Adrenal gland (tissue), 12 donors: ENCODE results near the gene KLRC4. TPM values are rescaled to one million over a fixed set of nuclear protein-coding genes. Genes with fewer than 3 reads are reported as not detected.

Source experiments
- DNase-seq, 7 donors: peaks; one replicate each; pipeline ENCODE4 v3.0.0-alpha.2; 2019 to 2020
- H3K27ac ChIP-seq, 5 donors: fragments of 200-600 bp; sonication (generic) in 4 of 5; 1 replicate in 3 of 5; 2 replicates in 2 of 5; pipeline versions ENCODE4 v1.5.1 to v1.8.0; 2016 to 2020; ENCODE audit warnings: mild to moderate bottlenecking in 1 of 5
- H3K27me3 ChIP-seq: fragments of 200-600 bp; 2 replicates; pipeline ENCODE4 v1.8.0; 2021
- H3K36me3 ChIP-seq, 2 donors: fragments of 200-600 bp; replicated peaks in 1 of 2; 1 replicate in 1 of 2; 2 replicates in 1 of 2; pipeline versions ENCODE4 v1.5.1 to v1.8.0; 2018 to 2022
- H3K4me1 ChIP-seq, 2 donors: fragments of 200-600 bp; replicated peaks in 1 of 2; 1 replicate in 1 of 2; 2 replicates in 1 of 2; pipeline versions ENCODE4 v1.5.1 to v1.8.0; 2018 to 2021
- H3K4me3 ChIP-seq, 4 donors: fragments of 200-600 bp; sonication (generic) in 3 of 4; one replicate each; pipeline ENCODE4 v1.5.1; 2016 to 2018
- H3K9me3 ChIP-seq, 3 donors: fragments of 200-600 bp; sonication (generic) in 1 of 3; replicated peaks in 1 of 3; 1 replicate in 2 of 3; 2 replicates in 1 of 3; pipeline versions ENCODE4 v1.5.1 to v1.8.0; 2016 to 2021
- POLR2A ChIP-seq, 2 donors: fragments of 450-650 bp; IDR thresholded peaks; one replicate each; pipeline ENCODE4 v1.6.1; 2017; ENCODE audit warnings: antibody characterized with exemption in 2 of 2, mild to moderate bottlenecking in 2 of 2, moderate library complexity in 1 of 2
- WGBS, 4 donors: extraction: QIAGEN DNeasy Blood & Tissue Kit in 2 of 4; methylation state at CpG; one replicate each; pipeline versions ENCODE4 v1.1.5 to v1.1.7; 2013 to 2017; 5-methylcytosine and 5-hydroxymethylcytosine counted together
- intact Hi-C, 2 donors: fragments of 100-400 bp; cut with DNase I; formaldehyde crosslinking; loops; one replicate each; pipeline versions ENCODE4 v1.14.1 to v1.15.0; 2022 to 2023
- polyA plus RNA-seq, 3 donors: library from polyadenylated mRNA; stranded (reverse); fragments of 200-250 nt in 2 of 3; fragments of 350-450 nt in 1 of 3; fragmentation: Illumina TruSeq in 1 of 3; extraction: RNeasy Lipid Tissue Mini Kit (QIAGEN cat#74804) in 1 of 3; gene quantifications; one replicate each; pipeline ENCODE4 v1.2.3, GENCODE V29; 2013 to 2014
- total RNA-seq, 9 donors: library from RNA; depleted of rRNA in 4 of 9; stranded (reverse); fragments of >200 nt in 4 of 9; fragments of 120-200 nt in 1 of 9; fragmentation: NEBNext Ultra II Directional in 1 of 9; extraction: Animal tissue kit (Norgen Biotek cat#: 25700) in 1 of 9; gene quantifications; one replicate each; pipeline versions ENCODE4 v1.1.0 to v1.2.4, GENCODE V29; 2013 to 2023
- TF ChIP-seq, protein P1 (sequence below), 6 experiments: fragments of 450-650 bp in 4 of 6; fragments of 200-600 bp in 2 of 6; sonication (generic) in 1 of 6; IDR thresholded peaks; 1 replicate in 5 of 6; 2 replicates in 1 of 6; pipeline versions ENCODE4 v1.5.1 to v1.8.0; 2016 to 2021; ENCODE audit warnings: antibody characterized with exemption in 6 of 6, mild to moderate bottlenecking in 2 of 6, moderate library complexity in 1 of 6
- donor health status: healthy with polysubstance abuse.
- donor health status: Bipolar disorder and iron deficiency.
- donor health status: DM: yes; HTN: yes; CAD: no.
- donor health status: DM: no; HTN: no; CAD: no.
- donor health status: DM: no; HTN: no; CAD: no.
- donor health status: DM: yes; HTN: yes; CAD: no.

Gene KLRC4
- total and polyA plus RNA-seq, 12 donors: 0.22 TPM; not detected in 11

DNA sequence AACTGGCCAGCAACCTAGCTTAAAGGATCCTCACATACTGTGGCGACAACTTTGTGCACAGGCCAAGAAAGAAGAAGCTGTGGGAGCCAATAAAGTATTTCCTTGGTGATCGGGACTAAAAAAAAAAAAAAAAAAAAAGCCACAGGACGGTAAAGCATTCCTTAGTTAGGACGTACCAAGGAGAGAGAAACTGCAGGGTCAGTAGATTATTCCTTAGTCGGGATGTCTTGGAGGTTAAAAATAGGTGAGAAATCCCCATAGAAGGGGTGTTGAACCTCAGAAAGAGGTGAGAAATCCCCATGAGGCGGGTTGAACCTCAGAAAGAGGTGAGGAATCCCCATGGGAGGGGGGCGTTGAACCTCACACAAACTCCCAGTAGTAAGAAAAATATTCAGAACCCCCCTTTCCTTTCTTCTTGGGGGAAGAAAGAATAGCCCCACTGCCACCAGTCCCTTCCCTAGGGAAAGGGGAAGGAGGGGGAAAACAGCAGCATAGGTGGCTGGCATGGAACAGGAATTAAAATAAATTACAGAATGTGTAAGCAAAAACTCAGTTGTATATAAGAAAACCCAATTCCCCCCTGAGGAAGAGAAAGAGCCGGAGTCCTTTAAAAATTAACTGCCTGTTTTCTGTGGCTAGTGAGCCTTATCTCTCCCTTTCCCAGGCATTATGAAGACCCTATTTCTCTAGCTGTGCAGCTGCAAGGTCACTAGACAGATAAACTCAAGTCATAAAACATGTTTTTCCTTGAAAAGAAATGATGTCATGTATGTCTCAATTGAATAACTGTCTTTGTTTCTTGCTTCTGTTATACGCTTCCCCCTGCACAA lies 46.5 kb downstream of the KLRC4 start:
- Histone ChIP-seq H3K27me3 (no peaks in the 10 kb centered on the region), H3K27ac (peak overlapping the region in 4 of 5 donors; percentile 77 to 99 (median 95)), H3K36me3 (no peaks in the 10 kb centered on the region), H3K9me3 (no peaks in the 10 kb centered on the region), H3K4me1 (peaks cover 22 to 35% of the 10 kb centered on the region in 2 donors), H3K4me3 (peak overlapping the region in 2 of 4 donors; percentile 90 to 92)
- intact Hi-C loops: no loop called here
- TF ChIP-seq, protein P1, sequence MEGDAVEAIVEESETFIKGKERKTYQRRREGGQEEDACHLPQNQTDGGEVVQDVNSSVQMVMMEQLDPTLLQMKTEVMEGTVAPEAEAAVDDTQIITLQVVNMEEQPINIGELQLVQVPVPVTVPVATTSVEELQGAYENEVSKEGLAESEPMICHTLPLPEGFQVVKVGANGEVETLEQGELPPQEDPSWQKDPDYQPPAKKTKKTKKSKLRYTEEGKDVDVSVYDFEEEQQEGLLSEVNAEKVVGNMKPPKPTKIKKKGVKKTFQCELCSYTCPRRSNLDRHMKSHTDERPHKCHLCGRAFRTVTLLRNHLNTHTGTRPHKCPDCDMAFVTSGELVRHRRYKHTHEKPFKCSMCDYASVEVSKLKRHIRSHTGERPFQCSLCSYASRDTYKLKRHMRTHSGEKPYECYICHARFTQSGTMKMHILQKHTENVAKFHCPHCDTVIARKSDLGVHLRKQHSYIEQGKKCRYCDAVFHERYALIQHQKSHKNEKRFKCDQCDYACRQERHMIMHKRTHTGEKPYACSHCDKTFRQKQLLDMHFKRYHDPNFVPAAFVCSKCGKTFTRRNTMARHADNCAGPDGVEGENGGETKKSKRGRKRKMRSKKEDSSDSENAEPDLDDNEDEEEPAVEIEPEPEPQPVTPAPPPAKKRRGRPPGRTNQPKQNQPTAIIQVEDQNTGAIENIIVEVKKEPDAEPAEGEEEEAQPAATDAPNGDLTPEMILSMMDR (IDR thresholded peaks at IDR 0.05): no peak
- TF ChIP-seq POLR2A (IDR thresholded peaks at IDR 0.05): no peak
- 30 to 52% (median 39%) methylated on average over 9 of the region's 9 CpGs for WGBS, 4 donors
- no peak for DNase-seq

DNA sequence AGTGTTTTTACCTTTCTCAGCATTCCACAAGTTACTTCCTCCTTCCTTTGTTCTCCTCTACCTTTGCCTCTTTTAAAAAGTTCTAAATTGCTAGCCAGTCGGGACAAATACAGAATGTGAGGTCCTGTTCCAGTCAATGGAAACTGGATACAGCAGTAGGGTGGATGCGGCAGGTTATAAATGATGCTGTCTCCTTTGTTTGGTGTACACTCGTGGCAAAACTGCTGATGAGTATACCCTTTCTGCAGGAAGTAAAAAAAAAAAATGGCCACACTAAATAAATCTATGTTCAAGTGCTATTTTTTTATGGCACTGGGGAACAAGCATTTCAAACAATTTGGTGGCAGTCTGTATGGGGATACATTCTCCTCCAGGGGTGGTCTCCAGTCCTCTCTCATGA lies 47.2 kb downstream of the KLRC4 start:
- DNase-seq: no peak
- WGBS, 4 donors: 69 to 77% (median 73%) methylated on average over 3 of the region's 3 CpGs
- Histone ChIP-seq H3K9me3 (no peaks in the 10 kb centered on the region), H3K36me3 (no peaks in the 10 kb centered on the region), H3K4me3 (no peak overlapping the region), H3K27ac (no peak overlapping the region), H3K27me3 (no peaks in the 10 kb centered on the region), H3K4me1 (peaks cover 22 to 35% of the 10 kb centered on the region in 2 donors)
- intact Hi-C loops: no loop called here
- TF ChIP-seq, protein P1 (IDR thresholded peaks at IDR 0.05): no peak
- no peak for TF ChIP-seq POLR2A (IDR thresholded peaks at IDR 0.05)

GRCh38 chr12:10361622-10362021 lies 47.9 kb downstream of the KLRC4 start:
- WGBS, 4 donors: 64 to 73% (median 71%) methylated on average over 4 of the region's 4 CpGs
- Histone ChIP-seq H3K27ac (no peak overlapping the region), H3K4me1 (peaks cover 19 to 29% of the 10 kb centered on the region in 2 donors), H3K36me3 (no peaks in the 10 kb centered on the region), H3K4me3 (no peak overlapping the region), H3K27me3 (no peaks in the 10 kb centered on the region), H3K9me3 (no peaks in the 10 kb centered on the region)
- TF ChIP-seq POLR2A (IDR thresholded peaks at IDR 0.05): no peak
- TF ChIP-seq, protein P1 (IDR thresholded peaks at IDR 0.05): no peak
- intact Hi-C loops: no loop called here
- DNase-seq: no peak

DNA sequence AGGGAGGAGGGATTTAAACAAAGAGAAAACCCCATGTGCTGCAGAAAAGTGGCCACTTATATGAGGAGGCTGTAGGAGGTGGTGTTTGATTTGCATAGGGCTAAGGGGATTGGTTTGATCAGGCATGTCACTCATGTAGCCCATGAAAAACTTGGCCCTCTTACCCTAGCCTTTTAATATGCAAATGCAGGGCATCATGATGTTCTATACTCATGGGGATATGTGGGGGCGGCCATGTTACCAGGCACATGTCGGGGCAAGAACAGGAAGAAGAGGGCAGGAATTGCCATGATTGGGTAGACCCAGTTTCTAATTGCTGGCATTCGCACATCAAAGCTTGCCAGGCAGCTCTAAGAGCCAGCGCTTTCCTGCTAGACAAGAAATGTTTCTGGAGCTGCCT lies 48.5 kb downstream of the KLRC4 start:
- 89 to 95% (median 93%) methylated on average over 4 of the region's 4 CpGs for WGBS, 4 donors

More for the DNA sequence above, 48.5 kb downstream of the KLRC4 start:
- Histone ChIP-seq H3K27me3 (no peaks in the 10 kb centered on the region), H3K9me3 (no peaks in the 10 kb centered on the region), H3K4me1 (peaks cover 14 to 24% of the 10 kb centered on the region in 2 donors), H3K36me3 (no peaks in the 10 kb centered on the region), H3K27ac (no peak overlapping the region), H3K4me3 (no peak overlapping the region)
- DNase-seq: no peak
- intact Hi-C loops: no loop called here
- TF ChIP-seq, protein P1 (IDR thresholded peaks at IDR 0.05): no peak
- no peak for TF ChIP-seq POLR2A (IDR thresholded peaks at IDR 0.05)
